ENCODE results near the gene KLF11.

The KLF11 gene

DNA sequence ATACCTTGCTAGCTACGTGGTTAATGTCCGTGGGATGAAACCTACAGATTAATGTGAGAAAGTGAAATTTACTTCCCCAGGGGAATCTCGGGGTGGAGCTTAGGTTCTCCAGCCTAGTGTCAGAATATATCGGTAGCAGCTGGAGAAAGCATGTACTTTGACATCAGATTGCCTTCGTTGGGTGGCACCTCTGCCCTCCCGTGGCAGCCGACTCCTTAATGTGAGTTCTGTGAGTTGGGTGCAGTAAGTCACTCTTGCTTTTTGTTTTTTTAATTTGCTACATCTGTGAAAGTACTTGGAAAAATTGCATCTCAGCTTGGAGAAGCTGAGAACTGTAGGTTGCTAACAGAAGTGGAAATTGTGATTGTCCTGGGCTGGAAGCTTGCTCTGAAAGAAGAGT, 3.6 kb downstream of the KLF11 start:
- TF ChIP-seq, protein P1, sequence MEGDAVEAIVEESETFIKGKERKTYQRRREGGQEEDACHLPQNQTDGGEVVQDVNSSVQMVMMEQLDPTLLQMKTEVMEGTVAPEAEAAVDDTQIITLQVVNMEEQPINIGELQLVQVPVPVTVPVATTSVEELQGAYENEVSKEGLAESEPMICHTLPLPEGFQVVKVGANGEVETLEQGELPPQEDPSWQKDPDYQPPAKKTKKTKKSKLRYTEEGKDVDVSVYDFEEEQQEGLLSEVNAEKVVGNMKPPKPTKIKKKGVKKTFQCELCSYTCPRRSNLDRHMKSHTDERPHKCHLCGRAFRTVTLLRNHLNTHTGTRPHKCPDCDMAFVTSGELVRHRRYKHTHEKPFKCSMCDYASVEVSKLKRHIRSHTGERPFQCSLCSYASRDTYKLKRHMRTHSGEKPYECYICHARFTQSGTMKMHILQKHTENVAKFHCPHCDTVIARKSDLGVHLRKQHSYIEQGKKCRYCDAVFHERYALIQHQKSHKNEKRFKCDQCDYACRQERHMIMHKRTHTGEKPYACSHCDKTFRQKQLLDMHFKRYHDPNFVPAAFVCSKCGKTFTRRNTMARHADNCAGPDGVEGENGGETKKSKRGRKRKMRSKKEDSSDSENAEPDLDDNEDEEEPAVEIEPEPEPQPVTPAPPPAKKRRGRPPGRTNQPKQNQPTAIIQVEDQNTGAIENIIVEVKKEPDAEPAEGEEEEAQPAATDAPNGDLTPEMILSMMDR (IDR thresholded peaks at IDR 0.05; ENCODE audit: low read depth, low read length): no peak
- DNase-seq (ENCODE audit: low read depth in 2 of 2): no peak

DNA sequence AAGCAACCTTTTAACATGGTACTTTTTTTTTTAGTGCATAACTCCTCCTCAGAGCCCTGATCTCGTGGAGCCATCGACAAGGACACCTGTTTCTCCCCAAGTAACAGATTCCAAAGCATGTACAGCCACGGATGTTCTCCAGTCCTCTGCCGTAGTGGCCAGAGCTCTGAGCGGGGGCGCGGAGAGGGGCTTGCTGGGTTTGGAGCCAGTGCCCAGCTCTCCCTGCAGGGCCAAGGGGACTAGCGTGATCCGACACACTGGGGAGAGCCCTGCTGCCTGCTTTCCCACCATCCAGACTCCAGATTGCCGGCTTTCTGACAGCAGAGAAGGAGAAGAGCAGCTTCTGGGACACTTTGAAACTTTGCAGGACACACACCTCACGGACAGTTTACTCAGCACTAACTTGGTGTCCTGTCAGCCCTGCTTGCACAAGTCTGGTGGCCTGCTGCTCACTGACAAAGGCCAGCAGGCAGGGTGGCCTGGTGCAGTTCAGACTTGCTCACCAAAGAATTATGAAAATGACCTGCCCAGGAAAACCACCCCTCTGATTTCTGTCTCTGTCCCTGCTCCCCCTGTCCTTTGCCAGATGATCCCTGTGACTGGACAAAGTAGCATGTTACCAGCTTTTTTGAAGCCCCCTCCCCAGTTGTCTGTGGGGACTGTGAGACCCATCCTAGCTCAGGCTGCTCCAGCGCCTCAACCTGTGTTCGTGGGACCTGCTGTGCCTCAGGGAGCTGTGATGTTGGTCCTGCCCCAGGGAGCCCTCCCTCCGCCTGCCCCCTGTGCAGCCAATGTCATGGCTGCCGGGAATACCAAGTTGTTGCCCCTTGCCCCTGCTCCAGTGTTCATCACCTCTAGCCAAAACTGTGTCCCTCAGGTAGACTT, 4.5 kb downstream of the KLF11 start:
- no peak for DNase-seq (ENCODE audit: low read depth in 2 of 2)
- H3K4me3 ChIP-seq (replicated peaks in 1 of 2; ENCODE audit: low read depth in 2 of 2, low read length in 2 of 2): no peak overlapping the region
- TF ChIP-seq, protein P1 (IDR thresholded peaks at IDR 0.05; ENCODE audit: low read depth, low read length): no peak

More for the DNA sequence above, 3.6 kb downstream of the KLF11 start:
- no peak overlapping the region for H3K4me3 ChIP-seq (replicated peaks in 1 of 2; ENCODE audit: low read depth in 2 of 2, low read length in 2 of 2)

DNA sequence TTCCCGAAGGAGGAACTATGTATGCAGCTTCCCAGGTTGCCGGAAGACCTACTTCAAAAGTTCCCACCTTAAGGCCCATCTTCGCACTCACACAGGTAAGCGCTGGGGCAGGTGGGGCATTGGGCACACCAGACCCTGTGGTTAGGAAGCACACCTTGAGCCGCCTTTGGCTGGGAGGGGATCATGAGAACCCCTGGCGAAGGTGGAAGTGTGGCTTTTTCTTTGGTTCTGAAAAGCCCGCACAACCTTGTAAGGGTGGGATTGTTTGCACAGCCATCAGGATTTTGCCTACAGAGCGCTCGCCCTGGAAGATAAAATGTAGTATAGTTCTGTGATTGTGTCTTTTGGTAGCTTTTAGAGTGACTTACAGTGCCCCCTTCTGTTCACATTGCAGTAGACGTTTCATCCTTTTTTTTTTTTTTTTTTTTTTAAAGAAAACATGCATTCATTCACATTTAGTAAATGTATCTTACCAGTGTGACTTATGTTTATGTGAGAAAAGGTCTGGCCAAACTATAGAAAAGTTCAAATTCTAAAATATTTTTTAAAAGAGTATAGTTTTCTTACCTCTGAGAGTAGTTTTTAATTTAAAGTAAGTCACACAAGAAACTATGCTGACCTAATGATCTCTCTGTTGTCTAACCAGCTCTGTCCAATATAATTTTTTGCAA, 5.3 kb downstream of the KLF11 start:
- no peak overlapping the region for H3K4me3 ChIP-seq (replicated peaks in 1 of 2; ENCODE audit: low read depth in 2 of 2, low read length in 2 of 2)
- TF ChIP-seq, protein P1 (IDR thresholded peaks at IDR 0.05; ENCODE audit: low read depth, low read length): peak; percentile 64
- DNase-seq (ENCODE audit: low read depth in 2 of 2): peak; percentile 75 to 77

DNA sequence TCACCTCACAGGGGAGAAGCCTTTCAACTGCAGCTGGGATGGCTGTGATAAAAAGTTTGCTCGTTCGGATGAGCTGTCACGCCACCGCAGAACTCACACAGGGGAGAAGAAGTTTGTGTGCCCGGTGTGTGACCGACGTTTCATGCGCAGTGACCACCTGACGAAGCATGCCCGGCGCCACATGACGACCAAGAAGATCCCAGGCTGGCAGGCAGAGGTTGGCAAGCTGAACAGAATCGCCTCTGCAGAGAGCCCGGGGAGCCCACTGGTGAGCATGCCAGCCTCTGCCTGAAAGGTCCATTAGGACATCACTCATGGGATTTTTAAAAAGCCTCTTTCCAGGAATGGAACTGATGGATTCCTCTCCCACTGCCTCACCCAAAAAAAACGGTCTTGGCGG, 8.9 kb downstream of the KLF11 start:
- DNase-seq (ENCODE audit: low read depth in 2 of 2): no peak
- TF ChIP-seq, protein P1 (IDR thresholded peaks at IDR 0.05; ENCODE audit: low read depth, low read length): no peak
- no peak overlapping the region for H3K4me3 ChIP-seq (replicated peaks in 1 of 2; ENCODE audit: low read depth in 2 of 2, low read length in 2 of 2)

DNA sequence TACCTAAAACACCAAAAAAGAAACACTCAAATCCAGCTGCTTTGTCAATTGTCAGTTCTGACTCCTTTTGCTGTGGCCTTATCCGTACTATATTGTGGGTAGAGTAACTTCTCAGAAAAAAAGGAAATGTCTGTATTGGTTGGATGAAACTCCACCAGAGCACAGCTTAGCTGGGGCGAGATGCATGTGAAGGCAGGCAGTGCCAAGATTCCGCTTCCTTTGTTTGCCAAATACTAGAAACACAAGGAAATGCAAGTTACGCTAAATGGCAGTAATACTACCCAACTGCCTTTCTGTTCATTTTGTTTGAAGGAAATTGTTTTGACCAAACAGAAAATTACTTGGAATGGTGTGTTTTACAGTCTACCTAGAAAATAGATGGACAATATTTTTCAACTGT, 10.0 kb downstream of the KLF11 start:
- TF ChIP-seq, protein P1 (IDR thresholded peaks at IDR 0.05; ENCODE audit: low read depth, low read length): no peak

DNA sequence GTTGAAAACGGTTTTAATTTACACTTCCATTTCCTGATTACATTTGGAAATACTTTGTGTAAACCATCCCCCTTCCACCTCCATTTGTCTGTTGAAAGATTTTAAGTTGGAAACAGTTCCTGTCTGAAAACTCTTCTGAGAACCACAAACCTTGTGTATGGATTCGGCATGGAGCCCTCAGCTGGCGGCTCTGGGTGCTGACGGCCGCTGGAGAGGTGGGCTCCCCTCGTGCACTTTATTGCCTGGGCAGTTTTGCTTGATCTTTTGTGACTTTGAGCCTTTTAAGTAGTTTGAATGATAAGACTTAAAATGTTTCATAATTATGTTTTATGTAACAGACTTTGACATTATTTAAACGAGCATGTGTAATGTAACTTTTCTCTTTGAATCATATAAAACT, 11.1 kb downstream of the KLF11 start:
- DNase-seq (ENCODE audit: low read depth in 2 of 2): no peak
- H3K4me3 ChIP-seq (replicated peaks in 1 of 2; ENCODE audit: low read depth in 2 of 2, low read length in 2 of 2): no peak overlapping the region
- TF ChIP-seq, protein P1 (IDR thresholded peaks at IDR 0.05; ENCODE audit: low read depth, low read length): no peak

More for the DNA sequence above, 10.0 kb downstream of the KLF11 start:
- H3K4me3 ChIP-seq (replicated peaks in 1 of 2; ENCODE audit: low read depth in 2 of 2, low read length in 2 of 2): no peak overlapping the region
- DNase-seq (ENCODE audit: low read depth in 2 of 2): no peak

Measured in cardiac fibroblast (primary cell).